ENCODE measurements around the gene LRP8.

LRP8 gene

GRCh38 chr1:53316424-53316765 lies 11.5 kb downstream of the LRP8 start:
- Mint-ChIP-seq H3K27ac (peak overlapping the region; percentile 72), H3K36me3 (ENCODE audit: low read depth) (peaks cover 13% of the 10 kb centered on the region), H3K4me1 (ENCODE audit: low read depth) (peaks cover 14% of the 10 kb centered on the region), H3K4me3 (no peak overlapping the region), H3K9me3 (no peaks in the 10 kb centered on the region), H3K27me3 (ENCODE audit: low read depth) (no peaks in the 10 kb centered on the region)

- no peak overlapping the region for H3K27ac Mint-ChIP-seq
- H3K36me3 Mint-ChIP-seq (ENCODE audit: low read depth), result peaks cover 11% of the 10 kb centered on the region
Measured at GRCh38 chr1:53315456-53316423, 12.1 kb downstream of the LRP8 start.

GRCh38 chr1:53315046-53315445 lies 12.8 kb downstream of the LRP8 start:
- Mint-ChIP-seq H3K27me3 (ENCODE audit: low read depth) (no peaks in the 10 kb centered on the region), H3K4me3 (no peak overlapping the region), H3K4me1 (ENCODE audit: low read depth) (peaks cover 9% of the 10 kb centered on the region), H3K9me3 (no peaks in the 10 kb centered on the region), H3K36me3 (ENCODE audit: low read depth) (peaks cover 11% of the 10 kb centered on the region), H3K27ac (no peak overlapping the region)

More at GRCh38 chr1:53315456-53316423, 12.1 kb downstream of the LRP8 start:
- H3K9me3 Mint-ChIP-seq, result no peaks in the 10 kb centered on the region
- no peak overlapping the region for H3K4me3 Mint-ChIP-seq
- H3K4me1 Mint-ChIP-seq (ENCODE audit: low read depth), result peaks cover 9% of the 10 kb centered on the region
- no peaks in the 10 kb centered on the region for H3K27me3 Mint-ChIP-seq (ENCODE audit: low read depth)

- Mint-ChIP-seq H3K4me3 (no peak overlapping the region), H3K9me3 (no peaks in the 10 kb centered on the region), H3K27me3 (ENCODE audit: low read depth) (no peaks in the 10 kb centered on the region), H3K36me3 (ENCODE audit: low read depth) (peaks cover 11% of the 10 kb centered on the region), H3K4me1 (ENCODE audit: low read depth) (peaks cover 9% of the 10 kb centered on the region), H3K27ac (peak overlapping the region; percentile 18)
Measured at GRCh38 chr1:53314606-53315005, 13.3 kb downstream of the LRP8 start.

GRCh38 chr1:53314096-53314495 lies 13.8 kb downstream of the LRP8 start:
- Mint-ChIP-seq H3K9me3 (no peaks in the 10 kb centered on the region), H3K27ac (peak overlapping the region; percentile 18), H3K4me3 (no peak overlapping the region), H3K27me3 (ENCODE audit: low read depth) (no peaks in the 10 kb centered on the region), H3K36me3 (ENCODE audit: low read depth) (peaks cover 13% of the 10 kb centered on the region), H3K4me1 (ENCODE audit: low read depth) (peaks cover 9% of the 10 kb centered on the region)

GRCh38 chr1:53313556-53313955 lies 14.3 kb downstream of the LRP8 start:
- no peak overlapping the region for H3K27ac Mint-ChIP-seq
- H3K36me3 Mint-ChIP-seq (ENCODE audit: low read depth), result peaks cover 13% of the 10 kb centered on the region
- no peaks in the 10 kb centered on the region for H3K9me3 Mint-ChIP-seq
- H3K4me1 Mint-ChIP-seq (ENCODE audit: low read depth), result peaks cover 9% of the 10 kb centered on the region
- H3K27me3 Mint-ChIP-seq (ENCODE audit: low read depth), result no peaks in the 10 kb centered on the region
- no peak overlapping the region for H3K4me3 Mint-ChIP-seq

- H3K36me3 Mint-ChIP-seq (ENCODE audit: low read depth), result peaks cover 9% of the 10 kb centered on the region
- peak overlapping the region; percentile 71 for H3K27ac Mint-ChIP-seq
- no peaks in the 10 kb centered on the region for H3K27me3 Mint-ChIP-seq (ENCODE audit: low read depth)
Measured at GRCh38 chr1:53311702-53312305, 16.1 kb downstream of the LRP8 start.

GRCh38 chr1:53310847-53311681 lies 16.8 kb downstream of the LRP8 start:
- Mint-ChIP-seq H3K36me3 (ENCODE audit: low read depth) (peaks cover 9% of the 10 kb centered on the region), H3K27me3 (ENCODE audit: low read depth) (no peaks in the 10 kb centered on the region), H3K4me1 (ENCODE audit: low read depth) (peaks cover 11% of the 10 kb centered on the region), H3K4me3 (no peak overlapping the region), H3K9me3 (no peaks in the 10 kb centered on the region), H3K27ac (peak overlapping the region; percentile 71)

More at GRCh38 chr1:53311702-53312305, 16.1 kb downstream of the LRP8 start:
- no peaks in the 10 kb centered on the region for H3K9me3 Mint-ChIP-seq
- no peak overlapping the region for H3K4me3 Mint-ChIP-seq
- H3K4me1 Mint-ChIP-seq (ENCODE audit: low read depth), result peaks cover 7% of the 10 kb centered on the region

- Mint-ChIP-seq H3K9me3 (no peaks in the 10 kb centered on the region), H3K27me3 (ENCODE audit: low read depth) (no peaks in the 10 kb centered on the region), H3K27ac (no peak overlapping the region), H3K4me1 (ENCODE audit: low read depth) (peaks cover 14% of the 10 kb centered on the region), H3K36me3 (ENCODE audit: low read depth) (peaks cover 9% of the 10 kb centered on the region), H3K4me3 (no peak overlapping the region)
Measured at GRCh38 chr1:53309802-53310201, 18.1 kb downstream of the LRP8 start.

GRCh38 chr1:53308506-53308905 lies 19.4 kb downstream of the LRP8 start:
- peaks cover 8% of the 10 kb centered on the region for H3K36me3 Mint-ChIP-seq (ENCODE audit: low read depth)
- H3K9me3 Mint-ChIP-seq, result no peaks in the 10 kb centered on the region
- H3K4me1 Mint-ChIP-seq (ENCODE audit: low read depth), result peaks cover 14% of the 10 kb centered on the region
- H3K27ac Mint-ChIP-seq, result no peak overlapping the region
- H3K4me3 Mint-ChIP-seq, result no peak overlapping the region
- no peaks in the 10 kb centered on the region for H3K27me3 Mint-ChIP-seq (ENCODE audit: low read depth)

- Mint-ChIP-seq H3K4me3 (no peak overlapping the region), H3K9me3 (no peaks in the 10 kb centered on the region), H3K4me1 (ENCODE audit: low read depth) (peaks cover 14% of the 10 kb centered on the region), H3K27ac (peak overlapping the region; percentile 76), H3K36me3 (ENCODE audit: low read depth) (peaks cover 8% of the 10 kb centered on the region), H3K27me3 (ENCODE audit: low read depth) (no peaks in the 10 kb centered on the region)
Measured at GRCh38 chr1:53307037-53307436, 20.8 kb downstream of the LRP8 start.

- H3K9me3 Mint-ChIP-seq, result no peaks in the 10 kb centered on the region
- H3K36me3 Mint-ChIP-seq (ENCODE audit: low read depth), result peaks cover 2% of the 10 kb centered on the region
- peaks cover 14% of the 10 kb centered on the region for H3K4me1 Mint-ChIP-seq (ENCODE audit: low read depth)
- H3K4me3 Mint-ChIP-seq, result no peak overlapping the region
- no peaks in the 10 kb centered on the region for H3K27me3 Mint-ChIP-seq (ENCODE audit: low read depth)
- H3K27ac Mint-ChIP-seq, result peak overlapping the region; percentile 76
Measured at GRCh38 chr1:53306168-53306567, 21.7 kb downstream of the LRP8 start.

- H3K4me1 Mint-ChIP-seq (ENCODE audit: low read depth), result peaks cover 14% of the 10 kb centered on the region
- H3K4me3 Mint-ChIP-seq, result no peak overlapping the region
- H3K27ac Mint-ChIP-seq, result peak overlapping the region; percentile 76
- no peaks in the 10 kb centered on the region for H3K27me3 Mint-ChIP-seq (ENCODE audit: low read depth)
- H3K9me3 Mint-ChIP-seq, result no peaks in the 10 kb centered on the region
- peaks cover 2% of the 10 kb centered on the region for H3K36me3 Mint-ChIP-seq (ENCODE audit: low read depth)
Measured at GRCh38 chr1:53305650-53306049, 22.2 kb downstream of the LRP8 start.

- no peaks in the 10 kb centered on the region for H3K27me3 Mint-ChIP-seq (ENCODE audit: low read depth)
- H3K9me3 Mint-ChIP-seq, result no peaks in the 10 kb centered on the region
- peaks cover 19% of the 10 kb centered on the region for H3K4me1 Mint-ChIP-seq (ENCODE audit: low read depth)
- H3K27ac Mint-ChIP-seq, result no peak overlapping the region
- H3K4me3 Mint-ChIP-seq, result no peak overlapping the region
- peaks cover 2% of the 10 kb centered on the region for H3K36me3 Mint-ChIP-seq (ENCODE audit: low read depth)
Measured at GRCh38 chr1:53304527-53304926, 23.3 kb downstream of the LRP8 start.

All from T-helper 1 cell treated with Interleukin-12 subunit alpha and Interleukin-12 subunit beta and Interleukin-4 antibody, amounts not matched to agents 30 μg/mL and 1 μg/mL, for 36 hours (primary cell).